Umbilical cord (tissue), 2 donors: ENCODE data around the gene VSIG8. TPM values are rescaled to one million over a fixed set of nuclear protein-coding genes. Genes with fewer than 3 reads are reported as not detected.
A peak's percentile ranks its signal among the peaks of the same experiment; 100 is the strongest.
"Not testable (repeated sequence)": the region's sequence is repeated elsewhere in the genome, so short reads cannot be mapped to it uniquely, and the experiment has no call there.

Experiments
- DNase-seq: peaks from one replicate; pipeline ENCODE4 v3.0.0-alpha.2; 2015; ENCODE audit warnings: low spot score
- total RNA-seq: library from RNA; depleted of rRNA; stranded (reverse); fragments of >200 nt; gene quantifications from one replicate; pipeline ENCODE4 v1.2.3, GENCODE V29; 2014; ENCODE audit warnings: low replicate concordance; ENCODE audit not compliant: insufficient read depth

Gene VSIG8
- not detected for total RNA-seq

- DNase-seq = no peak
Measured at GRCh38 chr1:159862557-159862956, at the start of gene VSIG8. VSIG8 (minus strand) TSS chr1:159862657; CDS start chr1:159862521, 136 bp downstream.

- no peak for DNase-seq
Measured at GRCh38 chr1:159911326-159912070, 49.0 kb upstream of the VSIG8 start.

GRCh38 chr1:159908031-159908940 lies 45.8 kb upstream of the VSIG8 start:
- DNase-seq = no peak

- DNase-seq = no peak
Measured at GRCh38 chr1:159906960-159907359, 44.5 kb upstream of the VSIG8 start.

- not testable (repeated sequence) for DNase-seq
Measured at GRCh38 chr1:159904036-159904435, 41.6 kb upstream of the VSIG8 start.

GRCh38 chr1:159902541-159902940 lies 40.1 kb upstream of the VSIG8 start:
- DNase-seq = no peak

GRCh38 chr1:159900755-159901360 lies 38.4 kb upstream of the VSIG8 start:
- DNase-seq = peak; percentile 72

GRCh38 chr1:159900086-159900680 lies 37.7 kb upstream of the VSIG8 start, which contains the start of gene CFAP45:
CFAP45 (minus strand) TSS chr1:159900165; CDS start chr1:159900098, 67 bp downstream.
- DNase-seq = peak; percentile 75

- DNase-seq = not testable (repeated sequence)
Measured at GRCh38 chr1:159899634-159900033, 37.2 kb upstream of the VSIG8 start.

- no peak for DNase-seq
Measured at GRCh38 chr1:159898527-159898926, 36.1 kb upstream of the VSIG8 start.

- no peak for DNase-seq
Measured at GRCh38 chr1:159897962-159898361, 35.5 kb upstream of the VSIG8 start.

GRCh38 chr1:159896546-159896930 lies 34.1 kb upstream of the VSIG8 start:
- no peak for DNase-seq

- DNase-seq = no peak
Measured at GRCh38 chr1:159895836-159896545, 33.5 kb upstream of the VSIG8 start.

GRCh38 chr1:159895286-159895685 lies 32.8 kb upstream of the VSIG8 start:
- DNase-seq = no peak

- no peak for DNase-seq
Measured at GRCh38 chr1:159892944-159893343, 30.5 kb upstream of the VSIG8 start.

GRCh38 chr1:159891275-159892157 lies 29.1 kb upstream of the VSIG8 start:
- DNase-seq = peak; percentile 92

- no peak for DNase-seq
Measured at GRCh38 chr1:159890390-159890789, 27.9 kb upstream of the VSIG8 start.

- peak; percentile 84 for DNase-seq
Measured at GRCh38 chr1:159889821-159890252, 27.4 kb upstream of the VSIG8 start.

GRCh38 chr1:159889202-159889601 lies 26.7 kb upstream of the VSIG8 start:
- no peak for DNase-seq

- DNase-seq = no peak
Measured at GRCh38 chr1:159884296-159884695, 21.8 kb upstream of the VSIG8 start.
